Caco-2 (cell line): Measurements from ENCODE around the gene PPP1R16B. TPM values are rescaled to one million over a fixed set of nuclear protein-coding genes. Genes with fewer than 3 reads are reported as not detected.
A peak's percentile ranks its signal among the peaks of the same experiment; 100 is the strongest.
"Not testable (repeated sequence)": the region's sequence is repeated elsewhere in the genome, so short reads cannot be mapped to it uniquely, and the experiment has no call there.

Experiments used
- BruUV-seq: library from RNA; stranded (reverse); fragments of 400-500 nt; replicated peaks from 2 replicates; lab custom pipeline; 2021; lab: Mats Ljungman, UMichigan
- CTCF ChIA-PET: fragments of 300-600 bp; sonication (Branson Sonifier 250); formaldehyde crosslinking; loops from one replicate; lab custom pipeline; 2022; ENCODE audit warnings: antibody characterized with exemption; lab: Charles Lee
- POLR2A ChIA-PET: fragments of 300-600 bp; sonication (Branson Sonifier 250); formaldehyde crosslinking; loops from one replicate; lab custom pipeline; 2022; ENCODE audit warnings: antibody characterized with exemption; lab: Charles Lee
- DNase-seq, 2 experiments: peaks; one replicate each; pipeline versions ENCODE4 v3.0.0 to v3.0.0-alpha.2; 2020 to 2022
- H3K27me3 ChIP-seq: replicated peaks from 2 replicates; pipeline ENCODE4 v1.6.0; 2011; ENCODE audit warnings: low read length; ENCODE audit not compliant: control insufficient read depth, insufficient read depth
- H3K36me3 ChIP-seq: 2 replicates; pipeline ENCODE4 v1.5.1; 2011; ENCODE audit warnings: low read length; ENCODE audit not compliant: control insufficient read depth, insufficient read depth
- H3K4me1 ChIP-seq: fragments of 250-450 bp; sonication (Bioruptor Pico); 2 replicates; pipeline ENCODE4 v1.5.1; 2020; ENCODE audit warnings: mild to moderate bottlenecking
- H3K4me3 ChIP-seq: 2 replicates; pipeline ENCODE4 v1.5.1; 2011; ENCODE audit warnings: low read depth, mild to moderate bottlenecking, control low read depth, low read length
- H3K9me3 ChIP-seq: fragments of 250-450 bp; sonication (Bioruptor Pico); 2 replicates; pipeline ENCODE4 v1.5.1; 2020; ENCODE audit warnings: mild to moderate bottlenecking, moderate library complexity
- H3K27ac Mint-ChIP-seq: one replicate; pipeline ENCODE4 v1.8.0; 2022; ENCODE audit warnings: mixed read lengths; ENCODE audit not compliant: unreplicated experiment
- H3K27me3 Mint-ChIP-seq: one replicate; pipeline ENCODE4 v1.8.0; 2022; ENCODE audit warnings: mixed read lengths; ENCODE audit not compliant: insufficient read depth, unreplicated experiment
- H3K36me3 Mint-ChIP-seq: one replicate; pipeline ENCODE4 v1.8.0; 2022; ENCODE audit warnings: mild to moderate bottlenecking, mixed read lengths; ENCODE audit not compliant: insufficient read depth, unreplicated experiment
- H3K4me1 Mint-ChIP-seq: one replicate; pipeline ENCODE4 v1.8.0; 2022; ENCODE audit warnings: low read depth, mixed read lengths; ENCODE audit not compliant: unreplicated experiment
- H3K4me3 Mint-ChIP-seq: one replicate; pipeline ENCODE4 v1.8.0; 2022; ENCODE audit warnings: mild to moderate bottlenecking, moderate library complexity, mixed read lengths; ENCODE audit not compliant: unreplicated experiment
- H3K9me3 Mint-ChIP-seq: one replicate; pipeline ENCODE4 v1.8.0; 2022; ENCODE audit warnings: mixed read lengths; ENCODE audit not compliant: unreplicated experiment
- CTCF ChIP-seq, 2 experiments: fragments of 200-600 bp in 1 of 2; IDR thresholded peaks; 1 replicate in 1 of 2; 2 replicates in 1 of 2; pipeline versions ENCODE4 v1.5.1 to v1.8.0; 2011 to 2022; ENCODE audit warnings: antibody characterized with exemption in 1 of 2, control low read depth in 1 of 2, inconsistent platforms in 1 of 2, low read depth in 1 of 2, low read length in 1 of 2, mild to moderate bottlenecking in 1 of 2, moderate library complexity in 1 of 2; ENCODE audit not compliant: insufficient read depth in 1 of 2, severe bottlenecking in 1 of 2, unreplicated experiment in 1 of 2
- intact Hi-C: fragments of 100-400 bp; cut with micrococcal nuclease; formaldehyde crosslinking; loops from one replicate; pipeline ENCODE4 v1.10.0; 2022; ENCODE audit not compliant: unreplicated experiment
- total RNA-seq: library from RNA; stranded (reverse); gene quantifications from 2 replicates; pipeline ENCODE4 v1.2.3, GENCODE V29; 2022

Gene PPP1R16B
- total RNA-seq, 1 experiment from 2014 or later = not detected

- no peaks in the 10 kb centered on the region for H3K36me3 ChIP-seq
- ChIA-PET CTCF (interaction anchor here (0.5 to 1.3 kb wide), 10 partner anchors 9 to 157 kb away, joined by 3 to 9 read pairs (median 3); partner anchors contain the start of gene ACTR5), POLR2A (no interaction called here)
- H3K27me3 Mint-ChIP-seq = peaks cover 2% of the 10 kb centered on the region
- H3K9me3 ChIP-seq = no peaks in the 10 kb centered on the region
- peaks cover 9% of the 10 kb centered on the region for H3K9me3 Mint-ChIP-seq
- H3K4me1 Mint-ChIP-seq = peaks cover 7% of the 10 kb centered on the region
- peaks cover 6% of the 10 kb centered on the region for H3K36me3 Mint-ChIP-seq
- peak overlapping the region; percentile 40 for H3K4me3 Mint-ChIP-seq
- no peak overlapping the region for H3K4me3 ChIP-seq
- no TSS peak for BruUV-seq
- no peaks in the 10 kb centered on the region; the same call in 1 of the 2 replicates for H3K27me3 ChIP-seq
- no peaks in the 10 kb centered on the region for H3K4me1 ChIP-seq
- DNase-seq = peak; percentile 71 to 73
- H3K27ac Mint-ChIP-seq = no peak overlapping the region
- TF ChIP-seq CTCF (IDR thresholded peaks at IDR 0.05; ENCODE audit: insufficient read depth in 1 of 2, low read depth in 1 of 2, low read length in 1 of 2, severe bottlenecking in 1 of 2, unreplicated experiment in 1 of 2) = peak; percentile 94 to 96
- intact Hi-C loops = loop anchor here (1.0 kb wide), 1 partner anchor 144 kb away; no protein-coding TSS in a partner anchor
Measured at GRCh38 chr20:38790200-38791053, 15.1 kb upstream of the PPP1R16B start.

GRCh38 chr20:38791291-38791690 lies 14.2 kb upstream of the PPP1R16B start:
- H3K36me3 ChIP-seq = no peaks in the 10 kb centered on the region
- no peaks in the 10 kb centered on the region for H3K9me3 ChIP-seq
- ChIA-PET POLR2A (no interaction called here), CTCF (interaction anchor here (1.3 kb wide), 1 partner anchor 158 kb away, joined by 3 read pairs; no protein-coding TSS in a partner anchor)
- BruUV-seq = no TSS peak
- no peak for TF ChIP-seq CTCF (IDR thresholded peaks at IDR 0.05; ENCODE audit: insufficient read depth in 1 of 2, low read depth in 1 of 2, low read length in 1 of 2, severe bottlenecking in 1 of 2, unreplicated experiment in 1 of 2)
- peaks cover 1% of the 10 kb centered on the region; the same call in 1 of the 2 replicates for H3K27me3 ChIP-seq
- DNase-seq = no peak
- Mint-ChIP-seq H3K27me3 (peaks cover 5% of the 10 kb centered on the region), H3K36me3 (peaks cover 6% of the 10 kb centered on the region), H3K4me3 (no peak overlapping the region), H3K27ac (no peak overlapping the region), H3K9me3 (peaks cover 9% of the 10 kb centered on the region), H3K4me1 (peaks cover 7% of the 10 kb centered on the region)
- intact Hi-C loops = no loop called here
- H3K4me1 ChIP-seq = no peaks in the 10 kb centered on the region
- no peak overlapping the region for H3K4me3 ChIP-seq

- ChIA-PET CTCF (no interaction called here), POLR2A (no interaction called here)
- Mint-ChIP-seq H3K36me3 (peaks cover 6% of the 10 kb centered on the region), H3K9me3 (peaks cover 9% of the 10 kb centered on the region), H3K4me1 (peaks cover 7% of the 10 kb centered on the region), H3K27me3 (peaks cover 5% of the 10 kb centered on the region), H3K27ac (no peak overlapping the region), H3K4me3 (no peak overlapping the region)
- no peaks in the 10 kb centered on the region for H3K9me3 ChIP-seq
- H3K27me3 ChIP-seq = peaks cover 1% of the 10 kb centered on the region; the same call in 1 of the 2 replicates
- no peak for DNase-seq
- no peaks in the 10 kb centered on the region for H3K36me3 ChIP-seq
- H3K4me1 ChIP-seq = no peaks in the 10 kb centered on the region
- no peak for TF ChIP-seq CTCF (IDR thresholded peaks at IDR 0.05; ENCODE audit: insufficient read depth in 1 of 2, low read depth in 1 of 2, low read length in 1 of 2, severe bottlenecking in 1 of 2, unreplicated experiment in 1 of 2)
- BruUV-seq = no TSS peak
- no peak overlapping the region for H3K4me3 ChIP-seq
- intact Hi-C loops = no loop called here
Measured at GRCh38 chr20:38791940-38792339, 13.6 kb upstream of the PPP1R16B start.

- H3K4me3 ChIP-seq, DNase-seq, H3K36me3 Mint-ChIP-seq, BruUV-seq, H3K27ac Mint-ChIP-seq, H3K4me1 ChIP-seq, H3K9me3 Mint-ChIP-seq, POLR2A ChIA-PET, H3K27me3 ChIP-seq, intact Hi-C loops, CTCF ChIA-PET, H3K36me3 ChIP-seq, H3K9me3 ChIP-seq, H3K4me1 Mint-ChIP-seq, H3K4me3 Mint-ChIP-seq: not testable (repeated sequence)
- peaks cover 11% of the 10 kb centered on the region for H3K27me3 Mint-ChIP-seq
Measured at GRCh38 chr20:38794057-38794456, 11.4 kb upstream of the PPP1R16B start.
